ENCODE data around the gene ZXDC.

ZXDC gene

DNA sequence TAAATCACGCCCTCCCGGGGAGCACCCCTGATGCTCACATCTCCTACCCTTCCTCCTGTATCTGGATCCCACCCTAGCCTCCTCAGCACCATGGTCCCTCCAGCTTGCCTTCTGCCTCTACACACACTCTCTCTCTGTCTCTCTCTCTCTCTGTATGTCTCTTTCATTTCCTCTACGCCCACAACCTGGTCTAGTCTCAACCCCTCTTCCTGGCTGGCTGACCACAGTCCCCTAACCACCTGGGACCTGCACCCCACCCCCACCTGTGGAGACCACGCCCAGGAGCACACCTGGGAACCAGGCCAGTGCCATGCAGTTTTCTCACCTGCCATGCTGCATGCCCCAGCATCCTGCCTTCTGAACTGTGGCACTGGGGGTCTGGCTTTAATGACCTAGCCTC, 84.9 kb downstream of the ZXDC start:
- Histone ChIP-seq H3K9ac (ENCODE audit: insufficient read length) (no peak overlapping the region), H3K9me3 (ENCODE audit: low read depth, low read length) (no peaks in the 10 kb centered on the region), H3K27ac (no peak overlapping the region), H3K36me3 (ENCODE audit: insufficient read depth, low read length) (no peaks in the 10 kb centered on the region), H3K4me3 (no peak overlapping the region)
- TF ChIP-seq FOXP2 (optimal IDR thresholded peaks at IDR 0.05; ENCODE audit: control extremely low read depth, extremely low read length, insufficient read depth), result no peak
- TF ChIP-seq EZH2 (IDR thresholded peaks at IDR 0.05), result no peak
- TF ChIP-seq POLR2AphosphoS5 (IDR thresholded peaks at IDR 0.05; ENCODE audit: borderline replicate concordance, low read depth, low read length), result no peak
- no peak for DNase-seq (ENCODE audit: low read depth, low spot score)

DNA sequence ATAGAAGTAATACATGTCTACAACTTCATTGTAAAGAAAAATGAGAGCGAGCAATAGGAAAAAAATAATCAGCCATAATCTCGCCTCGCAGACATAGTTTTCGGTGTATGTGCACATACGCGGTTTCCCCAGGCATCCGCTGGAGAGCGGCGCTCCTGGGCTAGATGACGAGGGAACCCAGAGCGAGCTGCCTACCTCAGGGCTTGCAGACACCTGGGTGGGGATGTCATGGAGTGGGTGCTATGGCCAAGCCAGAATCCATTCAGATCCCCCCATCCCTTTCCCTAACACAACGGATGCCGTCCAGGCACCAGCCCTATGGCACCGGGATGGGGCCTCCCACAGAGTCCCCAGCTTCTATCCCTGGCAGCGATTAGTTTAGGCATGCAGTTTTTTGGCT, 85.5 kb downstream of the ZXDC start:
- H3K36me3 ChIP-seq (ENCODE audit: insufficient read depth, low read length), result no peaks in the 10 kb centered on the region
- no peak overlapping the region for H3K27ac ChIP-seq

DNA sequence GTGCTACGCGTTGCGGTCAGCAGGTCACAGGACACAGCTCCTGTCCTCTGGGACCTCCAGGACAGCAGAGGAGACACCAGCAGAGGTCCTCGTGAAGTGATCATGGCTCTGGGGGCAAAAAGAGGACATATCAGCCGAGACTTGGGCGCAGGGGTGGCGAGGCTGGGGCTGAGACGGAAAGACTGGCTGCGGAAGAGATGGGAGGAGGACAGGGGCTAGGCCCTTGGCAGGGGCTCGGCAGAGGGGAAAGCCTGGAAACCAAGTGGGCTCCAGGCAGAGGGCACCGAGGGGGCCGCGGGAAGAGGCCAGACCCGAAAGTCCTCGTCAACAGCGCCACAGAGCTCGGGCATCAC, 85.9 kb downstream of the ZXDC start:
- no peaks in the 10 kb centered on the region for H3K36me3 ChIP-seq (ENCODE audit: insufficient read depth, low read length)
- DNase-seq (ENCODE audit: low read depth, low spot score), result no peak
- H3K27ac ChIP-seq, result no peak overlapping the region
- H3K9me3 ChIP-seq (ENCODE audit: low read depth, low read length), result no peaks in the 10 kb centered on the region
- H3K9ac ChIP-seq (ENCODE audit: insufficient read length), result no peak overlapping the region
- H3K4me3 ChIP-seq, result no peak overlapping the region
- TF ChIP-seq FOXP2 (optimal IDR thresholded peaks at IDR 0.05; ENCODE audit: control extremely low read depth, extremely low read length, insufficient read depth), result no peak
- no peak for TF ChIP-seq POLR2AphosphoS5 (IDR thresholded peaks at IDR 0.05; ENCODE audit: borderline replicate concordance, low read depth, low read length)
- TF ChIP-seq EZH2 (IDR thresholded peaks at IDR 0.05), result no peak

More for the DNA sequence above, 85.5 kb downstream of the ZXDC start:
- H3K9ac ChIP-seq (ENCODE audit: insufficient read length), result no peak overlapping the region
- H3K4me3 ChIP-seq, result no peak overlapping the region
- TF ChIP-seq EZH2 (IDR thresholded peaks at IDR 0.05), result no peak
- TF ChIP-seq POLR2AphosphoS5 (IDR thresholded peaks at IDR 0.05; ENCODE audit: borderline replicate concordance, low read depth, low read length), result no peak
- no peak for TF ChIP-seq FOXP2 (optimal IDR thresholded peaks at IDR 0.05; ENCODE audit: control extremely low read depth, extremely low read length, insufficient read depth)
- DNase-seq (ENCODE audit: low read depth, low spot score), result no peak
- no peaks in the 10 kb centered on the region for H3K9me3 ChIP-seq (ENCODE audit: low read depth, low read length)

DNA sequence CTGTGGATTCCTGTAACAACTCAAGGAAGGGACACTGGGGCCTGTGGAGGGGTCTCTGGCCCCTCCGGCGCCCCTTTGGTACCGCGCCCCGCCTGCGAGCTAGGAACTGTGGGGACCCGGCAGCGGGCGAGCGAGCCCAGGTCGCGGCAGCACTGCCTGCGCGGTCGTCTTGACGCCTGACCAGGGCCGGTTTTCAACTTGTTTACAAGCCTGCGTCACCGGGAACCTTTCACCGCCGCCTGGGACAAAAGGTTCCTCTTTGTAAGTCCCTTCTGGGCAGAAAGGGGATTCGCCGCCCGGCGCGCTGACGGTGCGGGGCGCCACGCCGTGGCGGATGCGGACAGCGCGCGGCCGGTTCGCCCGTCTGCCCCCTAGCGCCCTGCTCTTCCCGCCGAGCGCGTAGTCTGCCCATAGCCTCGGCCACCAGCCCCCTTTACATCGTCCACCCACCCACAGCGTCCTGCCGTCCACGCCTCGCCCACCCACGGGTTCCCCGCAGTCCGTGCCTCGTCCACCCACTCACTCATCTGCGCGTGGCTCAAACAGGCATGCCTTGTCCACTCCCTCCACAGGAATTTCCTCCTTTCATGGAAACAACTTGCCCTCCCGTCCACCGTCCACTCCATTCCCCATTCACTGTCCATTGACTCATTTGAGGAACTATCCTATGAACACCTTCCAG, 86.4 kb downstream of the ZXDC start:
- H3K36me3 ChIP-seq (ENCODE audit: insufficient read depth, low read length), result no peaks in the 10 kb centered on the region
- no peak for TF ChIP-seq FOXP2 (optimal IDR thresholded peaks at IDR 0.05; ENCODE audit: control extremely low read depth, extremely low read length, insufficient read depth)
- no peak for TF ChIP-seq POLR2AphosphoS5 (IDR thresholded peaks at IDR 0.05; ENCODE audit: borderline replicate concordance, low read depth, low read length)
- no peak for TF ChIP-seq EZH2 (IDR thresholded peaks at IDR 0.05)
- DNase-seq (ENCODE audit: low read depth, low spot score), result no peak
- no peak overlapping the region for H3K27ac ChIP-seq
- no peaks in the 10 kb centered on the region for H3K9me3 ChIP-seq (ENCODE audit: low read depth, low read length)
- H3K4me3 ChIP-seq, result no peak overlapping the region
- no peak overlapping the region for H3K9ac ChIP-seq (ENCODE audit: insufficient read length)

All from SK-N-MC (cell line).